ENCODE results near the gene SPHK2.

GRCh38 chr19:48618916-48619691 is at the start of gene SPHK2, which contains the start of gene RPL18:
- peak; percentile 94 to 95 for TF ChIP-seq POLR2A (IDR thresholded peaks at IDR 0.05)
- TF ChIP-seq CTCF (IDR thresholded peaks at IDR 0.05 in 4 of 5, conservative IDR thresholded peaks at IDR 0.05 in 1 of 5) = peak in 1 of 5 experiments; percentile 13
